BJ (cell line): Measurements from ENCODE around the gene NELL2. TPM values are rescaled to one million over a fixed set of nuclear protein-coding genes. Genes with fewer than 3 reads are reported as not detected.

Experiments
- CTCF ChIA-PET: fragments of 350-600 bp; formaldehyde crosslinking; extraction: SDS; loops from one replicate; lab custom pipeline; 2021; ENCODE audit warnings: antibody characterized with exemption, inconsistent platforms; lab: Yijun Ruan, JAX
- POLR2A ChIA-PET: fragments of 300-600 bp; sonication (Branson Sonifier 250); formaldehyde crosslinking; extraction: SDS; loops from one replicate; lab custom pipeline; 2021; ENCODE audit warnings: antibody characterized with exemption; lab: Charles Lee
- DNase-seq: peaks from one replicate; pipeline ENCODE4 v3.0.0-alpha.2; 2011; ENCODE audit warnings: low read depth
- H3K27me3 ChIP-seq: 2 replicates; pipeline ENCODE4 v1.6.0; 2011; ENCODE audit warnings: low read length; ENCODE audit not compliant: control insufficient read depth, insufficient read depth
- H3K36me3 ChIP-seq: 2 replicates; pipeline ENCODE4 v1.5.1; 2011; ENCODE audit warnings: low read length; ENCODE audit not compliant: control insufficient read depth, insufficient read depth
- H3K4me3 ChIP-seq: 2 replicates; pipeline ENCODE4 v1.5.1; 2011; ENCODE audit warnings: low read depth, mild to moderate bottlenecking, control low read depth, low read length
- CTCF ChIP-seq: IDR thresholded peaks from 2 replicates; pipeline ENCODE4 v1.5.1; 2011; ENCODE audit warnings: low read depth, mild to moderate bottlenecking, control low read depth, inconsistent platforms, low read length, moderate library complexity; ENCODE audit not compliant: insufficient read depth
- polyA plus RNA-seq: library from polyadenylated mRNA; depleted of rRNA; stranded (reverse); fragments of >200 nt; gene quantifications from 2 replicates; pipeline ENCODE4 v1.2.3, GENCODE V29; 2011; rRNA removed
- small RNA-seq: library from RNA; depleted of rRNA; stranded (forward); fragments of <200 nt; gene quantifications from one replicate; pipeline ENCODE3, GENCODE V24; 2012; ENCODE audit warnings: low replicate concordance, low read depth; ENCODE audit not compliant: insufficient read length

The NELL2 gene
- polyA plus RNA-seq, 1 experiment, result 0.23 TPM

- no peak for DNase-seq
- Histone ChIP-seq H3K4me3 (no peak overlapping the region), H3K27me3 (no peaks in the 10 kb centered on the region), H3K36me3 (no peaks in the 10 kb centered on the region)
- ChIA-PET POLR2A (no interaction called here), CTCF (no interaction called here)
- no peak for TF ChIP-seq CTCF
Measured at GRCh38 chr12:44462729-44463128, 413.4 kb downstream of the NELL2 start.

- Histone ChIP-seq H3K27me3 (no peaks in the 10 kb centered on the region), H3K4me3 (no peak overlapping the region), H3K36me3 (no peaks in the 10 kb centered on the region)
- no peak for TF ChIP-seq CTCF
- no peak for DNase-seq
- ChIA-PET POLR2A (no interaction called here), CTCF (no interaction called here)
Measured at GRCh38 chr12:44460261-44460660, 415.9 kb downstream of the NELL2 start.

GRCh38 chr12:44459569-44459968 is 416.5 kb downstream of the NELL2 start:
- Histone ChIP-seq H3K36me3 (no peaks in the 10 kb centered on the region), H3K27me3 (no peaks in the 10 kb centered on the region), H3K4me3 (no peak overlapping the region)
- TF ChIP-seq CTCF, result no peak
- ChIA-PET POLR2A (no interaction called here), CTCF (no interaction called here)
- no peak for DNase-seq

Small RNA genes lying within 50 kb of the gene (small RNA-seq; reads per million reads assigned to genes)
- gene RF00019, result not detected

Other genes starting within 250 kb of the NELL2 start
- not detected in 2 replicates for gene DBX2, start 174.8 kb upstream of the NELL2 start, polyA plus RNA-seq